Liver (tissue), 3 donors: ENCODE data around the gene ITGB1.

Source experiments
- CTCF ChIP-seq: fragments of 150-350 bp; IDR thresholded peaks from 2 replicates; pipeline ENCODE4 v1.5.1; 2017; ENCODE audit warnings: improper control_type of control experiment, low read depth, low read length; ENCODE audit not compliant: missing input control
- FOXA1 ChIP-seq: IDR thresholded peaks from 2 replicates; pipeline ENCODE4 v1.6.1; 2016; ENCODE audit warnings: antibody characterized with exemption
- GABPA ChIP-seq, 2 donors: IDR thresholded peaks in 1 of 2; conservative IDR thresholded peaks in 1 of 2; 2 replicates each; pipeline ENCODE4 v1.6.1; 2016; ENCODE audit warnings: antibody characterized with exemption in 2 of 2, mild to moderate bottlenecking in 1 of 2, moderate library complexity in 1 of 2
- MAX ChIP-seq: IDR thresholded peaks from 2 replicates; pipeline ENCODE4 v1.6.1; 2016; ENCODE audit warnings: antibody characterized with exemption
- TAF1 ChIP-seq: conservative IDR thresholded peaks from 2 replicates; pipeline ENCODE4 v1.6.1; 2016; ENCODE audit warnings: antibody characterized with exemption, mild to moderate bottlenecking
- TF ChIP-seq, protein P1 (sequence below): IDR thresholded peaks from 2 replicates; pipeline ENCODE4 v1.6.1; 2016; ENCODE audit warnings: antibody characterized with exemption
- donor health status: healthy.
- donor health status: healthy.

- TF ChIP-seq, protein P1, sequence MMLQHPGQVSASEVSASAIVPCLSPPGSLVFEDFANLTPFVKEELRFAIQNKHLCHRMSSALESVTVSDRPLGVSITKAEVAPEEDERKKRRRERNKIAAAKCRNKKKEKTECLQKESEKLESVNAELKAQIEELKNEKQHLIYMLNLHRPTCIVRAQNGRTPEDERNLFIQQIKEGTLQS: no peak
- TF ChIP-seq CTCF (no peak), TAF1 (no peak), FOXA1 (no peak), GABPA (IDR thresholded peaks at IDR 0.05 in 1 of 2, conservative IDR thresholded peaks at IDR 0.05 in 1 of 2) (no peak), MAX (no peak)
Observed at GRCh38 chr10:32882076-32882475, 76.0 kb downstream of the ITGB1 start.
